NCI-H1930 (cell line): ENCODE results near the gene PLOD2.

Experiments
- DNase-seq, 2 experiments: peaks; one replicate each; lab custom pipeline; 2025; lab: John Stamatoyannopoulos, UW

The PLOD2 gene

GRCh38 chr3:146100180-146100579 lies 60.8 kb downstream of the PLOD2 start:
- no peak for DNase-seq

GRCh38 chr3:146099316-146099715 lies 61.7 kb downstream of the PLOD2 start:
- no peak for DNase-seq

DNA sequence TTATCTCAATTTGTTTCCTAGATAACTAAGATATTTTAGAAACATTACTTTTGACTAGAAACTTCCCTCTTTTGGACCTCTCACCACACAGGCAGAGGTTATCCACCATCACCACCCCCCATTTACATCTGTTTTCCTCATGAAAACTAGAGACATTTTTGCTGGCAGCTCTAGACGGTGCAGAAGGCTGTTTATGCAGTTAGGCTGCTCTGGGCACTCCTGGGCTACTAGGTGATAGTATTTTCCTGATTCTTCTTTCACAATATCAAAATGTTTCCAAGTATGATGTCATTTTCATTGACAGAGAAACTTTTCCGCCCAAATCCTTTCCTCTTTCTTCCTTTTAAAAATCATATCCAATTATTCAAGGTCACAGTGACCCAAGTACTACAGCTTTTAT lies 67.1 kb downstream of the PLOD2 start:
- DNase-seq: no peak

- DNase-seq: no peak
These were observed 68.8 kb downstream of the PLOD2 start for GRCh38 chr3:146092230-146092629.

GRCh38 chr3:146091397-146091796 lies 69.6 kb downstream of the PLOD2 start:
- DNase-seq: no peak

DNA sequence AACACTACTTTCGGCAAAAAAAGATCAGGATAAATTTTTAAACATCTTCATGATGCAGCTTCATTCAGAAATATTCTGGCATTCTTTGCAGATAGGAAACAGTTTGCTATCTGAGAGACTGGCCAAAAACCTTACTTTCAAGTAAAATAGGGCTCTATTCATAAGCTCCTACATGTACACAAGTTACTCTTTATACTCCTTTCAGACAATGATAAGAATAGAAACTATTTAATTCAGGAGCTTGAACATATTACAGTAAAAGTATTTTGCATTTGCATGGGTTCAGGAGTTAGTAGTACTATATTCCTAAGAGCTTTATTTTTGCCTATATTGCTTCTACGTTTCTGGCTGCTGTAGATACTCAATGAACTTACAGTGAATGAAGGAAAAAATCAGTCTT lies 70.5 kb downstream of the PLOD2 start:
- DNase-seq: no peak

- DNase-seq: no peak
These were observed 72.1 kb downstream of the PLOD2 start for GRCh38 chr3:146088840-146089239.

- DNase-seq: no peak
These were observed 73.9 kb downstream of the PLOD2 start for GRCh38 chr3:146087116-146087515.

GRCh38 chr3:146086211-146086610 lies 74.8 kb downstream of the PLOD2 start:
- no peak for DNase-seq

- no peak for DNase-seq
These were observed 75.3 kb downstream of the PLOD2 start for GRCh38 chr3:146085678-146086077.

DNA sequence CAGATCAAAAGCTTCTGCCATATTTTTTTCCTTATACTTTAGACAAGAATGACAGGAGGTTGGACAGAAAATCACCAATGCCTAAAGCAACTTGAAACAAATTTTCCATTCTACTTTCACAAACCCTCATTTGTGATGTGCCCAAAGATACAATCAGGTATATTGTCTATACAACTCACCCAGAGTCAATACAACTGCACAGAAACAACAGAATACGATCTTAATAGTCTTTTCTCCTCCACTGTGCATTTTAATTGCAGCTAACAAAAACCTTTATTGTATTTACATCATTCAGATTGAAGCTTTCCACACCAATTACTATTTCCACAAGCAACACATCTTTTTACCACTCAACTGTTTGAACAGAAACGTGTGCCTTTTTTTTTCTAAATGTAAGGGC lies 80.4 kb downstream of the PLOD2 start:
- no peak for DNase-seq

- no peak for DNase-seq
These were observed 83.0 kb downstream of the PLOD2 start for GRCh38 chr3:146078031-146078430.

- DNase-seq: no peak
These were observed 83.8 kb downstream of the PLOD2 start for GRCh38 chr3:146077181-146077580.

DNA sequence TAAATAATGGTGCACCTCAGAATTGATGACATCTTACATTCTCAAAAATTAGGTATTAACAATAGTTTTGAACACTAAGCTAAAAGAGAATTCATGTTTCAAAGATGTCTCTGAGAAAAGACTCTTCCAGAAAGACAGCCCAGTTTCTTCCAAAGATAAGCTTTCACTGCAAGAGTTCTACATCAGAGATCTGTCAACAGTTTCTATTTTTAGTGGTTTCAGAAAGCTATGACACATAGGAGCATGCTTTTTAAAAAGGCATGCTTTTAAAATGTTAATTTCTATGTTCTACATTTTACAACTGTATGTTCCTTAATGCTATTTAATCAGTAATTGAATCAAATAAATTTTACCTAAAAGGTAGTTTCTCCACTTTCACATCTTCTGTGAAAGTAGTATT lies 88.2 kb downstream of the PLOD2 start:
- DNase-seq: no peak

DNA sequence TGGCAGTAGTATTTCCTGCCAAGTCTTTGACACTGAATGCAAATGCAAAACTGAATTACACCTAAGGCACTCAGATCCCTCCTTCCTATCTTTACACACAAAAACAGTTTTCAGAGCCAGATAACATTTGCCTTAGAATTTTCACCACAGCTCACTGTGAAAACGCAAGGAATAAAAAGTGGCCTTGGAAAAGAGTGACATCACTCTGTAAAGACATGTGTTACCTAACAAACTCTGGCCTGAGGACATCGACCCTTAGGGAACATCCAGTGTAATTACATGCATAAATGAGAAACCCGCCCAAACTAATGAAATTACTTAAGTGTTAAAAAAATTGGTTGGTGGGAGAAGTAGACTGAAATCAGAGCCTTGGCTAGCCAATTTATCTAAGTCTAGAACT lies 88.9 kb downstream of the PLOD2 start:
- DNase-seq: no peak

DNA sequence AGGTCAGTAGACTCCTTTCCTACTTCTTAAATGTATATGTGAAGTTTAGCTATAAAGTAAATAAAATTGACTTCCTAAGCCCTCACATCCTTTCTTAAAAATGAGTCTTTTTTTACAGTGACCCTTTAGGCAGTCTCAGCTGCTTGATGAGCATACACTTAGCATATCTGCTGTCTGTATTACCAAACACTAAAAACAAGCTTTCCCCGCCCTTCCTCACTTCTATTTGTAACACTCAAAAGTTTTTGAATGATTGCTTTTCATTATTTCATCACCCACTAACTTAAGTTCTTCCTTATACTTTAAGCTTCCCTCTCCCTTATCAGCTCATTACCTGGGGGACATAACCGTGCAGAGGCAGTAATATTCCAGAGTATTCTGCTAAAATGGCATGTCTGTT lies 89.4 kb downstream of the PLOD2 start:
- DNase-seq: no peak

DNA sequence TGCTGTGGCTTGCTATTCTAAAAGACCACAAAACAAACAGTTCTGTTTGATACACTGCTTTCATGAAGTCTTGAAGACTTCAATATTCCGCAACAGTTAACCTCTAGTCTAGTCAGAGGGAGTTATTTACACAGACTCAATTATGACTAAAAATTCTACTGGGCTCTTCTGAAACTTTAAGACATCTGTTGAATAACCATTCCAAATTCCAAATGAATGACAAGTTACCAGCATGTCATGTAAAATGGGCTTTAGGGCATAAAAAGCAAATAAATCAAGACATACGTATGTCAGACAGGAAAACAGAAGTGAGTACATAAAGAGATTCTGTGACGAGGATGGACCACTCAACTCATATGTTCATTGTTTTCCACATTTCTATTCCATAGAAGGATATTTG lies 93.9 kb downstream of the PLOD2 start:
- DNase-seq: no peak

DNA sequence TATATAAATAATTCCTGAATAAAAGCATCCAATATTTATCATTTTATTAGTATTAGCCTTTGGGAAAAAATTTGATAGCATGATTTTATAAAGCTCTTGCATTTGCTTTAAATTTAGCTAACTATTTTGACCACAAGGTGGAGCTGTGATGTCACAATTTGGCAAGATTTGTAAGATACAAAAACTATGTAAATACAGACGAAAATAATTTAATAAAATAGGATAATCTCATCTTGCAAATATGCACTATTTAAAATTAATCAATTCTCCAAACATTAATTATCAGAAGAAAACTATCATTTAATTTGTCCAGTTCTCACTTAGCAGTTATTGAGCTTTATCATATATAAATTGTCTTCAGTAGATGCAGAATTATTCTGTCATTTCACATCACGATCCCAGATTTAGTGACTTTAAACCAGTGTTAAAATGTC lies 95.4 kb downstream of the PLOD2 start:
- DNase-seq: peak; percentile 2 to 41

GRCh38 chr3:146058241-146058640 lies 102.7 kb downstream of the PLOD2 start:
- DNase-seq: no peak

GRCh38 chr3:146052791-146053310 lies 108.1 kb downstream of the PLOD2 start:
- DNase-seq: no peak

DNA sequence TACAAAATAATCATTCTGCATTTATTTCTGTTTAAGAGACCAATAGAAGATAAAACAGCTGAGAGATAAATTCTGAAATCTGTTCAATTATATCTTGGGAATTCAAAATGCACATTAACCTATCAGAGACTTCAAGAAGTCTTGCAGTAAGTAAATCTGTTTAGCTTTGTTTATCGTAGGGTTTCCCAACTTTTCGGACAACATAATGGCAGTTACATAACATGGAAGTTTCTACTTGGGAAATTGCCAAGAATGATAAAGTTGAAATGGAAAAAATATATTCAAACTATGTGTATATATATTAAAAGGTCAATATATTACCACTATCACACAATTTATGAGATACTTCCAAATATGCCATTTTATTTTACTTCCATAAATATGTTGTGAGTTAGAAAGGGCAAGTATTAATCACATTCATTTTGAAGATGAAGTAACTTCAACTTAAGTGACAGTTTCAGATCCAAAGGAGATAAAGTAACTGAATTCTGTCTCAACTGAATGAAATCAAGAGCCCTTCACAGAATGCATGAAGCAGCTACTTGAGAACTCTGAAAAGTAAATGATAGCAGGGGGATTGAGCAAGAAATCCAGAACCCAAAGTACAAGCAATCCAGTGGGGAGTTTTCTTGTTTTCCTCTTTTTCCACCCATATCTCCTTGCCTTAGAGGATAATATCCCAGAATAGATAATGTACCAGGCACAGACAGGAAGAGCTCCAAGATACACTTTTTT lies 108.8 kb downstream of the PLOD2 start:
- DNase-seq: no peak

DNA sequence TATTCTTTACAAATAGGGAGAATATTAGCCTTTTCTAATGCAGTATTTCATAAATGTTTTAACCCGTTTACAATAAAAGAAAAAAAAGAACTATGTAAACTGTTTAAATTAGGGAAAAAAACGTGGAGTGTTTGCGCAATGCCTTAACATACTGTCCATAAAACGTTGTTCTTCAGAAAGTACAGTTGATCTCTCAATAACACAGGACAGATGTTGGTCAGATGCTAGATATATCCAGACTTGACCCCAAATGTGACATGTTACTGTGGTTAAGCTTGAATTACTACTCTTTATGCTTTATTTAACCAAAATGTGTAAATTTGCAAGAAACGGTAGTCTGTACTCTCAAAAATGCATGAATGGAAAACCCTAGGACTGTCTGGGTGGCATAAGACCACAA lies 110.3 kb downstream of the PLOD2 start:
- no peak for DNase-seq

DNA sequence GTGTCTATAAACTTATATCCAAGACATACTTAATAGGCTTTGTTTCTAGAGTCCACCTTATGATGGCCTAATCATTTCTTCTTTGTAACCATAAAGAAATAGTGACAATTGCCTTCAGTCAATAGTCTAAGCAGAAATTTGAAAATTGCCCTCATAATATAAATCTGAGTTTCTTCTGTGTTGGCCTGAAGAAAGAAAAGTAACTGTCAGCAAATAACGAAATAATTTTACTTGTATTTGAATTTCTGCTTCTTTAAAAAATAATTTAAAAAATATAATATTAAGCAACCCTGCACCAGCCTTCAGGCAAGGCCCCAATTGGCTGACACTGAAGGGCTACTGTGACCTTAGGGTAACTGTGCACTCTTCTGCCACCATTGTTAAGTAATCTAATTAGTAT lies 113.5 kb downstream of the PLOD2 start:
- no peak for DNase-seq

DNA sequence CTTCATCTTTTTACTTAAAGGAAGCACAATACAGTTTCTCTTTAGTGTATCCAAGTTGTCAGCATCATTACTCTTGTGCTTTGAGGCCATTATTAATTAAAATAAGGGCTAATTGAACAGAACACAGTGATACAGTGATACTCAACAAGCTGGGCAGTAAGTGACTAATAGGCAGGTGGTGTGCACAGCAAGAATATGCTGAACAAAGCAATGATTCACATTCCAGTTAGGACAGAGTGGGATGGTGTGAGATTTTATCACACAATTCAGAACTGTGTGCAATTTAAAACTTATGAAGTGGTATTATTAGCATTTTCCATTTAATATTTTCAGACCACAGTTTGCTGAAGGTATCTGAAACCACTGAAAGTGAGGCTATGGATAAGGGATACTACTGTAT lies 116.9 kb downstream of the PLOD2 start:
- no peak for DNase-seq
